ENCODE measurements around the gene TSNAXIP1.

- peak in 3 of 7 experiments; percentile 20 to 33 (median 22) for TF ChIP-seq CTCF (IDR thresholded peaks at IDR 0.05)
- TF ChIP-seq POLR2A (IDR thresholded peaks at IDR 0.05): no peak
These were observed 526 bp downstream of the TSNAXIP1 start for GRCh38 chr16:67807148-67807682.
